Sigmoid colon (tissue), 7 donors: ENCODE data around the gene PTPRA. TPM values are rescaled to one million over a fixed set of nuclear protein-coding genes. Genes with fewer than 3 reads are reported as not detected.

Experiments used
- DNase-seq: peaks from one replicate; pipeline ENCODE4 v3.0.0-alpha.2; 2019
- H3K27ac ChIP-seq, 4 donors: fragments of 200-600 bp; sonication (generic); one replicate each; pipeline ENCODE4 v1.5.1; 2016 to 2019; ENCODE audit warnings: mild to moderate bottlenecking in 1 of 4
- H3K27me3 ChIP-seq, 3 donors: fragments of 200-600 bp; sonication (generic); one replicate each; pipeline ENCODE4 v1.5.1; 2019; ENCODE audit warnings: mild to moderate bottlenecking in 1 of 3
- H3K36me3 ChIP-seq, 4 donors: fragments of 200-600 bp; sonication (generic); one replicate each; pipeline ENCODE4 v1.5.1; 2016 to 2019
- H3K4me1 ChIP-seq, 4 donors: fragments of 200-600 bp; sonication (generic); one replicate each; pipeline ENCODE4 v1.5.1; 2017 to 2019
- H3K4me3 ChIP-seq, 4 donors: fragments of 200-600 bp; sonication (generic); one replicate each; pipeline ENCODE4 v1.5.1; 2017 to 2019; ENCODE audit warnings: mild to moderate bottlenecking in 2 of 4, moderate library complexity in 1 of 4
- H3K9me3 ChIP-seq, 4 donors: fragments of 200-600 bp in 3 of 4; sonication (generic) in 3 of 4; one replicate each; pipeline versions ENCODE4 v1.5.1 to v1.6.1; 2013 to 2019
- CTCF ChIP-seq, 4 experiments: fragments of 450-650 bp in 3 of 4; fragments of 200-600 bp in 1 of 4; IDR thresholded peaks; one replicate each; pipeline ENCODE4 v1.5.1; 2016 to 2019; ENCODE audit warnings: antibody characterized with exemption in 4 of 4, mild to moderate bottlenecking in 3 of 4, moderate library complexity in 2 of 4
- EP300 ChIP-seq, 4 donors: sonication (generic); formaldehyde crosslinking; IDR thresholded peaks; one replicate each; pipeline ENCODE4 v1.6.1; 2017; ENCODE audit warnings: antibody characterized with exemption in 4 of 4
- POLR2A ChIP-seq, 2 donors: fragments of 450-650 bp; IDR thresholded peaks; one replicate each; pipeline ENCODE4 v1.6.1; 2016; ENCODE audit warnings: antibody characterized with exemption in 2 of 2, mild to moderate bottlenecking in 2 of 2, moderate library complexity in 2 of 2
- POLR2AphosphoS5 ChIP-seq, 4 donors: sonication (generic); formaldehyde crosslinking; IDR thresholded peaks; one replicate each; pipeline ENCODE4 v1.6.1; 2017; ENCODE audit warnings: antibody characterized with exemption in 4 of 4
- WGBS, 2 donors: extraction: QIAGEN DNeasy Blood & Tissue Kit; methylation state at CpG; one replicate each; pipeline ENCODE4 v1.1.7; 2013; 5-methylcytosine and 5-hydroxymethylcytosine counted together
- intact Hi-C: fragments of 100-400 bp; cut with DNase I; formaldehyde crosslinking; loops from one replicate; pipeline ENCODE4 v1.15.1; 2023
- polyA plus RNA-seq, 3 donors: library from polyadenylated mRNA; stranded (reverse); fragments of 200-250 nt; gene quantifications; one replicate each; pipeline ENCODE4 v1.2.3, GENCODE V29; 2013
- total RNA-seq, 4 donors: library from RNA; depleted of rRNA; stranded (reverse); fragments of >200 nt; gene quantifications; one replicate each; pipeline ENCODE4 v1.1.0, GENCODE V29; 2016
- donor health status: healthy with polysubstance abuse.
- donor health status: Bipolar disorder and iron deficiency.
- donor health status: healthy.

The PTPRA gene
- total and polyA plus RNA-seq, 7 donors, result 10.2 to 86.4 (median 62.0) TPM

DNA sequence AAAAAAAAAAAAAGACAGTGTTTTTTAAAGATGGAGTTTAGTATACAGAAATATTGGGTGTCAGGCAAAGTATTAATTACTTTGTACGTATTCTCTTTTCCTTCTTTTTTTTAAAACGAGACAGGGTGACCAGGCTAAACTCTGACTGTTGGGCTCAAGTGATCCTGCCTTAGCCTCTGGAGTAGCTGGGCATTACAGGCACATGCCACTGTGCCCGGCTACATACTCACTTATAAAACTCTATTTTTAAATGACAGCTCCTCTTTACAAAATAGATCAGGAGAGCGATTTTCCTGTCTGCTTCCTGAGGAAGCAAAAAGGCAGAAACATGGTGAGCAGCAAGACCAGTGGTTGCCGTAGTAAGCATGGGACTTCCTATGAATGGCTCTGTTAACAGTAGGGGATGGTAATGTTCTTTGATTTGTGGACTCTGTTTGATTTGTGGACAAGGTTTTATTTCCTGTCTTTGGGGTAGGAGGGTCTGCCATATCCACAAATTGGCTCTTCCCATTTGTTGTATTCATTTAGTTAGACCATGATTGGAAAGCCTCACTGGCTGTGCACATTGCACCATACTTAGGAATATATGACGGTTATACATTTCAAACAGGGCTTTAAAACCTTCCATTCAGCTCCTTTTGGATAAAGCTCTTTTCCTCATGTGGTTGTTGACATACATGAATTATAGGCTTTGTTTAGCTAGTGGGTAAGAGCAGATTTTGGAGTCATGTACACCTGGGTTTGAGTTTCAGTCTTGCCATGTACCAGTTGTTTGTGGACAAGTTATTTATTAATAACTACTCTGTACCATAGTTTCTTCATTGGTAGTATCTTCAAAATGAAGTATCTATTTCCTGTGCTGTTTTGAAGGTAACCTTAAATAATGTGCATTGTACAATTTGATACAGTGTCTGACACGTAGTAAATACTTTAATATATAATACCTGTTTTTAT, 45.1 kb downstream of the PTPRA start:
- H3K27ac ChIP-seq, result no peak overlapping the region
- TF ChIP-seq EP300 (IDR thresholded peaks at IDR 0.05) (no peak), CTCF (IDR thresholded peaks at IDR 0.05) (no peak), POLR2AphosphoS5 (IDR thresholded peaks at IDR 0.05) (no peak), POLR2A (IDR thresholded peaks at IDR 0.05) (no peak)
- peaks cover 0 to under 1% (median 0%) of the 10 kb centered on the region in 4 donors for H3K36me3 ChIP-seq
- no peaks in the 10 kb centered on the region for H3K9me3 ChIP-seq
- intact Hi-C loops, result no loop called here
- no peak for DNase-seq
- WGBS, 2 donors, result 52 to 71% methylated on average over 7 of the region's 7 CpGs
- H3K4me3 ChIP-seq, result no peak overlapping the region
- no peaks in the 10 kb centered on the region for H3K27me3 ChIP-seq
- no peaks in the 10 kb centered on the region for H3K4me1 ChIP-seq

DNA sequence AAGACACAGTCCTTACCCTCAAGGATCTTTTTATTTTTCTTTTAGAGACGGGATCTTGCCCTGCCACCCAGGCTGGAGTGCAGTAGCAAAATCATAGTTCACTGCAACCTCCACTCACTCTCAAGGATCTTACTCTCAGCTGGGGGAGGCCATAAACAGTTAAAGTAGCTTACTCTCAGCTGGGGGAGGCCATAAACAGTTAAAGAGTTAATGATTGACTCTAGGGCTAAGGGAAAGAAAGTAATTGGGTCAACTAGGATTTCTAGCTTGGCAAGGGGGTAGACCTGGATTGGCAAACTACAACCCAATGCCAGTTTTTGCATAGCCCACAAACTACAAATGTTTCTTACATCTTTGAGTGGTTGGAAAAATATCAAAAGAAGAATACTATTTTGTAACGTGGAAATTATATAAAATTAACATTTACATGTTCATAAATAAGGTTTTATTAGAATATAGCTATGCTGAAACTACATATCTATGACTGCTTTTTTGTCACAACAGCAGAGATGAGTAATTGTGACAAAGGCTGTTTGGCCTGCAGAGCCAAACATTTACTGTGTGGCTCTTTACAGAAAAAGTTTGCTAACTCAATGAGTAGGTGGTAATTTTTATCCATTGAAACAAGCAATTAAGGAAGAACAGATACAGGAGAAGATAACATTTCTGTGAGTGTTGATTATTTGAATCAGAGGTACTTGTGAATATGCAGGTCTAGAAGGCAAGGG, 46.4 kb downstream of the PTPRA start:
- TF ChIP-seq EP300 (IDR thresholded peaks at IDR 0.05) (no peak), CTCF (IDR thresholded peaks at IDR 0.05) (no peak), POLR2A (IDR thresholded peaks at IDR 0.05) (no peak), POLR2AphosphoS5 (IDR thresholded peaks at IDR 0.05) (no peak)
- Histone ChIP-seq H3K4me3 (no peak overlapping the region), H3K4me1 (no peaks in the 10 kb centered on the region), H3K9me3 (no peaks in the 10 kb centered on the region), H3K27me3 (no peaks in the 10 kb centered on the region), H3K27ac (no peak overlapping the region), H3K36me3 (peaks cover 0 to 13% (median 4%) of the 10 kb centered on the region in 4 donors)
- intact Hi-C loops, result no loop called here
- no peak for DNase-seq
- 18 to 64% methylated on average over 2 of the region's 2 CpGs for WGBS, 2 donors

GRCh38 chr20:2920473-2920872, 47.2 kb downstream of the PTPRA start:
- Histone ChIP-seq H3K27ac (no peak overlapping the region), H3K4me3 (no peak overlapping the region), H3K4me1 (no peaks in the 10 kb centered on the region), H3K27me3 (no peaks in the 10 kb centered on the region), H3K36me3 (peaks cover 0 to 21% (median 5%) of the 10 kb centered on the region in 4 donors), H3K9me3 (no peaks in the 10 kb centered on the region)
- intact Hi-C loops, result no loop called here
- DNase-seq, result no peak
- TF ChIP-seq EP300 (IDR thresholded peaks at IDR 0.05) (no peak), POLR2AphosphoS5 (IDR thresholded peaks at IDR 0.05) (no peak), POLR2A (IDR thresholded peaks at IDR 0.05) (no peak), CTCF (IDR thresholded peaks at IDR 0.05) (no peak)
- WGBS, 2 donors, result 88 to 98% methylated on average over 1 of the region's 1 CpG

DNA sequence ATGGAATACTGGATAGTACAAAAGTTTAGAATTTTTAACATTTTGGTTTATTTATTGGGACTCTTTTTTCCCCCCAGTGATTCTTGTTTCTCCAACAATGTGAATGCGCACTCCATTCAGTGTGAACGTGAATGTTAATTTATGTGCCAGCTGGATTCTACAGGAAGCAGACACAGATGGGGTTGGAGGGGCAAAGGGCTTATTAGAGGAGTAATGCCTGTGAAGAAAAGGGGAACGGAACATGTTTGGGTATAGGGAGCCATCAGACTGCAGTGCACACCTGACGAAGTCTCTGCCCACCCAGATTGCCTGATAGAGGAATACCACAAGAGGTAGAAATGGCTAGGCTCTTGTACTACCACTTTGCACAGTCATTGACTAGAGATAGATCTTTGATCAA, 48.2 kb downstream of the PTPRA start:
- H3K27me3 ChIP-seq, result no peaks in the 10 kb centered on the region
- no peaks in the 10 kb centered on the region for H3K9me3 ChIP-seq
- no peaks in the 10 kb centered on the region for H3K4me1 ChIP-seq
- 76 to 90% methylated on average over 4 of the region's 4 CpGs for WGBS, 2 donors
- intact Hi-C loops, result no loop called here
- DNase-seq, result no peak
- no peak for TF ChIP-seq POLR2A (IDR thresholded peaks at IDR 0.05)
- TF ChIP-seq CTCF (IDR thresholded peaks at IDR 0.05), result no peak
- TF ChIP-seq POLR2AphosphoS5 (IDR thresholded peaks at IDR 0.05), result no peak
- TF ChIP-seq EP300 (IDR thresholded peaks at IDR 0.05), result no peak
- H3K4me3 ChIP-seq, result no peak overlapping the region
- peaks cover 0 to 31% (median 6%) of the 10 kb centered on the region in 4 donors for H3K36me3 ChIP-seq
- no peak overlapping the region for H3K27ac ChIP-seq
